K562 (cell line): ENCODE data around the gene BTBD18. TPM values are rescaled to one million over a fixed set of nuclear protein-coding genes. Genes with fewer than 3 reads are reported as not detected.
A peak's percentile ranks its signal among the peaks of the same experiment; 100 is the strongest.

Source experiments
- CBFA2T3 ChIP-seq: fragments of 450-650 bp; IDR thresholded peaks from 2 replicates; pipeline ENCODE4 v1.6.1; 2017
- HOXB6 ChIP-seq: fragments of 250-450 bp; sonication (Bioruptor Pico); IDR thresholded peaks from 2 replicates; pipeline ENCODE4 v1.5.1; 2022; ENCODE audit warnings: mild to moderate bottlenecking, borderline replicate concordance
- NUFIP1 ChIP-seq: fragments of 450-650 bp; IDR thresholded peaks from 2 replicates; pipeline ENCODE4 v1.6.1; 2018; ENCODE audit not compliant: partially characterized antibody
- SOX6 ChIP-seq: fragments of 450-650 bp; IDR thresholded peaks from 2 replicates; pipeline ENCODE4 v1.6.1; 2014; ENCODE audit warnings: mild to moderate bottlenecking
- ZNF76 ChIP-seq: fragments of 250-450 bp; sonication (Bioruptor Pico); IDR thresholded peaks from 2 replicates; pipeline ENCODE4 v1.4.0; 2020; ENCODE audit warnings: mild to moderate bottlenecking, moderate library complexity, borderline replicate concordance
- polyA plus RNA-seq, 8 experiments: library from polyadenylated mRNA; depleted of rRNA in 4 of 8; stranded (reverse) in 5 of 8; unstranded in 3 of 8; fragments of >200 nt; fragmentation: Nextera tagmentation in 2 of 8; fragmentation: Illumina TruSeq in 1 of 8; extraction: Ambion mirVana in 2 of 8; extraction: Trizol in 1 of 8; gene quantifications; 2 replicates each; pipeline versions ENCODE4 v1.2.1 to v1.2.3, GENCODE V29; 2011 to 2014; ENCODE audit warnings: inconsistent platforms in 1 of 8, missing spikeins in 1 of 8
- total RNA-seq, 7 experiments: library from RNA; depleted of rRNA in 6 of 7; stranded (reverse); fragments of >200 nt in 6 of 7; fragmentation: Illumina TruSeq in 2 of 7; extraction: Trizol in 2 of 7; gene quantifications; 2 replicates each; pipeline versions ENCODE4 v1.2.1 to v1.2.3, GENCODE V29; 2011 to 2021; ENCODE audit warnings: low replicate concordance in 1 of 7
- TF ChIP-seq, protein P1 (sequence below): fragments of 250-450 bp; sonication (Bioruptor Pico); IDR thresholded peaks from 2 replicates; pipeline ENCODE4 v1.4.0; 2020; ENCODE audit warnings: mild to moderate bottlenecking
- TF ChIP-seq, protein P2 (sequence below), 2 experiments: fragments of 450-650 bp; IDR thresholded peaks; 2 replicates each; pipeline ENCODE4 v1.6.1; 2016

BTBD18 gene
- total and polyA plus RNA-seq, 9 of the 15 experiments (the other 6 are each of a cell fraction or from before 2014, with no cell fraction given), result 0.06 TPM; not detected in 8

DNA sequence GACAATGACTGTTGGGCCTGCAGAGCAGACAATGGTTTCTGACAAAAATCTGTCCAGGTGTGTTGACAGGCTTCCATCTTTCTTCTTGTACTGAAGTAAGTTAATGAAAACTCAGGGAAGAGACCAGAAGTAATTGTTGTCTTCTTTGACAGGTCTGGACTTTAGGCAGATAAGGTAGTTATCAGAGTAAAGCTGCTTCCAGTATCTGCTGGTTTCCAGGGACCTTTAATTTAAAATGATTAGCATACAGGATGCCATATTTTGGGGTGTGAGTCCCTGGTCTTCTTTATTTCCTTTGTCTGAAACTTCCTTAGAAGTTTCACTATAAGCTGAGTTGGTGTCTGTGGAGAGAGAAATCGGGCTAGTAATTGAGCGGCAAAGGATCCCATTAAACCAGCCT is 37.8 kb downstream of the BTBD18 start (continued):
- TF ChIP-seq, protein P1, sequence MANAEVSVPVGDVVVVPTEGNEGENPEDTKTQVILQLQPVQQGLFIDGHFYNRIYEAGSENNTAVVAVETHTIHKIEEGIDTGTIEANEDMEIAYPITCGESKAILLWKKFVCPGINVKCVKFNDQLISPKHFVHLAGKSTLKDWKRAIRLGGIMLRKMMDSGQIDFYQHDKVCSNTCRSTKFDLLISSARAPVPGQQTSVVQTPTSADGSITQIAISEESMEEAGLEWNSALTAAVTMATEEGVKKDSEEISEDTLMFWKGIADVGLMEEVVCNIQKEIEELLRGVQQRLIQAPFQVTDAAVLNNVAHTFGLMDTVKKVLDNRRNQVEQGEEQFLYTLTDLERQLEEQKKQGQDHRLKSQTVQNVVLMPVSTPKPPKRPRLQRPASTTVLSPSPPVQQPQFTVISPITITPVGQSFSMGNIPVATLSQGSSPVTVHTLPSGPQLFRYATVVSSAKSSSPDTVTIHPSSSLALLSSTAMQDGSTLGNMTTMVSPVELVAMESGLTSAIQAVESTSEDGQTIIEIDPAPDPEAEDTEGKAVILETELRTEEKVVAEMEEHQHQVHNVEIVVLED (CRISPR knock-in tag), result no peak
- no peak for TF ChIP-seq NUFIP1
- TF ChIP-seq CBFA2T3, result 0 out of 2 replicates have a peak, but pooled peaks have one; percentile 38
- no peak for TF ChIP-seq ZNF76 (CRISPR knock-in tag)
- no peak for TF ChIP-seq HOXB6 (CRISPR knock-in tag)
- no peak for TF ChIP-seq SOX6
- TF ChIP-seq, protein P2, sequence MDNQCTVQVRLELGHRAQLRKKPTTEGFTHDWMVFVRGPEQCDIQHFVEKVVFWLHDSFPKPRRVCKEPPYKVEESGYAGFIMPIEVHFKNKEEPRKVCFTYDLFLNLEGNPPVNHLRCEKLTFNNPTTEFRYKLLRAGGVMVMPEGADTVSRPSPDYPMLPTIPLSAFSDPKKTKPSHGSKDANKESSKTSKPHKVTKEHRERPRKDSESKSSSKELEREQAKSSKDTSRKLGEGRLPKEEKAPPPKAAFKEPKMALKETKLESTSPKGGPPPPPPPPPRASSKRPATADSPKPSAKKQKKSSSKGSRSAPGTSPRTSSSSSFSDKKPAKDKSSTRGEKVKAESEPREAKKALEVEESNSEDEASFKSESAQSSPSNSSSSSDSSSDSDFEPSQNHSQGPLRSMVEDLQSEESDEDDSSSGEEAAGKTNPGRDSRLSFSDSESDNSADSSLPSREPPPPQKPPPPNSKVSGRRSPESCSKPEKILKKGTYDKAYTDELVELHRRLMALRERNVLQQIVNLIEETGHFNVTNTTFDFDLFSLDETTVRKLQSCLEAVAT (IDR thresholded peaks at IDR 0.05), result no peak
